HEK293T (cell line): Measurements from ENCODE around the gene CTNNA1.
"Not testable (repeated sequence)": the region's sequence is repeated elsewhere in the genome, so short reads cannot be mapped to it uniquely, and the experiment has no call there.

Experiments used
- CTCF ChIA-PET: fragments of 350-600 bp; formaldehyde crosslinking; extraction: SDS; loops from one replicate; lab custom pipeline; 2021; ENCODE audit warnings: antibody characterized with exemption, inconsistent platforms; lab: Yijun Ruan, JAX
- POLR2A ChIA-PET: fragments of 350-600 bp; formaldehyde crosslinking; extraction: SDS; loops from one replicate; lab custom pipeline; 2020; ENCODE audit warnings: antibody characterized with exemption, inconsistent platforms; lab: Yijun Ruan, JAX
- DNase-seq: peaks from one replicate; pipeline ENCODE4 v3.0.0; 2012; ENCODE audit warnings: mixed read lengths; ENCODE audit errors: extremely low spot score
- ARNT ChIP-seq: fragments of 450-650 bp; IDR thresholded peaks from 2 replicates; pipeline ENCODE4 v1.6.1; 2017; ENCODE audit warnings: mild to moderate bottlenecking
- BHLHE40 ChIP-seq: fragments of 450-650 bp; IDR thresholded peaks from 2 replicates; pipeline ENCODE4 v1.6.1; 2016; ENCODE audit warnings: mild to moderate bottlenecking, moderate library complexity, borderline replicate concordance
- CTBP1 ChIP-seq: fragments of 450-650 bp; IDR thresholded peaks from 2 replicates; pipeline ENCODE4 v1.6.1; 2016; ENCODE audit warnings: borderline replicate concordance
- ELF4 ChIP-seq: fragments of 450-650 bp; IDR thresholded peaks from 2 replicates; pipeline ENCODE4 v1.6.1; 2017; ENCODE audit warnings: antibody characterized with exemption
- FOXA1 ChIP-seq: fragments of 450-650 bp; IDR thresholded peaks from 2 replicates; pipeline ENCODE4 v1.6.1; 2016; ENCODE audit warnings: mild to moderate bottlenecking
- FOXK2 ChIP-seq: fragments of 450-650 bp; IDR thresholded peaks from 2 replicates; pipeline ENCODE4 v1.6.1; 2016; ENCODE audit warnings: mild to moderate bottlenecking
- FOXM1 ChIP-seq: fragments of 450-650 bp; IDR thresholded peaks from 2 replicates; pipeline ENCODE4 v1.6.1; 2017; ENCODE audit warnings: mild to moderate bottlenecking, borderline replicate concordance
- HDGF ChIP-seq: fragments of 450-650 bp; IDR thresholded peaks from 2 replicates; pipeline ENCODE4 v1.6.1; 2017; ENCODE audit warnings: antibody characterized with exemption, borderline replicate concordance
- L3MBTL2 ChIP-seq: fragments of 450-650 bp; conservative IDR thresholded peaks from 2 replicates; pipeline ENCODE4 v1.6.1; 2016; ENCODE audit warnings: mild to moderate bottlenecking
- LEF1 ChIP-seq: fragments of 450-650 bp; IDR thresholded peaks from 2 replicates; pipeline ENCODE4 v1.6.1; 2017; ENCODE audit warnings: mild to moderate bottlenecking, borderline replicate concordance
- NFRKB ChIP-seq: fragments of 450-650 bp; IDR thresholded peaks from 2 replicates; pipeline ENCODE4 v1.6.1; 2016; ENCODE audit warnings: mild to moderate bottlenecking, moderate library complexity
- PKNOX1 ChIP-seq: fragments of 450-650 bp; IDR thresholded peaks from 2 replicates; pipeline ENCODE4 v1.6.1; 2016
- SP1 ChIP-seq: fragments of 450-650 bp; IDR thresholded peaks from 2 replicates; pipeline ENCODE4 v1.6.1; 2017
- SUZ12 ChIP-seq: fragments of 450-650 bp; IDR thresholded peaks from 2 replicates; pipeline ENCODE4 v1.6.1; 2016; ENCODE audit warnings: mild to moderate bottlenecking
- TARDBP ChIP-seq: fragments of 450-650 bp; IDR thresholded peaks from 2 replicates; pipeline ENCODE4 v1.6.1; 2016
- ZNF384 ChIP-seq: fragments of 450-650 bp; IDR thresholded peaks from 2 replicates; pipeline ENCODE4 v1.6.1; 2016

The CTNNA1 gene

DNA sequence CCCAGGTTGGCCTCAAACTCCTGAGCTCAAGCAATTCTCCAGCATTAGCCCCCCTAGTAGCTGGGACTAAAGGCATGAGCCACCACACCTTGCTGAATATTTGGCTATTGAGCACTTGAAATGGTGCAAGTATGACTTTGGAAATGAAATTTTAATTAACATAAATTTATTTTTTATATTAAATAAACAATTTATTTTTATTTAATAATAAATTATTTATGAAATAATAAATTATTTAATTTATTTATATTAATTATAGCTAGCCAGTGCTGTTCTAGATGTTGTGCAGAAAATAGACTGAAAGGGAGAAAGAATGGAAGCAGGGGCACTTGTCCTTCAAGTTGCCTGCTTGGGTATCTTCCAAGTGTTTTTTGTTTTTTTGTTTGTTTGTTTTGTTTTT lies 40.0 kb upstream of the CTNNA1 start:
- CTCF ChIA-PET, result no interaction called here
- TF ChIP-seq NFRKB, result no peak
- no peak for TF ChIP-seq SP1
- TF ChIP-seq CTBP1, result no peak
- TF ChIP-seq ELF4, result no peak
- POLR2A ChIA-PET, result no interaction called here
- no peak for DNase-seq

- no peak for TF ChIP-seq ZNF384
- no peak for TF ChIP-seq L3MBTL2
- TF ChIP-seq PKNOX1, result no peak
- TF ChIP-seq NFRKB, result no peak
- no peak for TF ChIP-seq LEF1
- ChIA-PET CTCF (interaction anchor here (1.3 to 1.9 kb wide), 2 partner anchors 10 to 11 kb away, joined by 4 to 7 read pairs; no protein-coding TSS in a partner anchor), POLR2A (no interaction called here)
- no peak for DNase-seq
These were observed 38.5 kb upstream of the CTNNA1 start for GRCh38 chr5:138714694-138715093.

GRCh38 chr5:138715931-138716432 lies 37.2 kb upstream of the CTNNA1 start:
- CTCF ChIA-PET, result interaction anchor here (0.9 to 1.9 kb wide), 3 partner anchors 9 to 431 kb away, joined by 3 to 7 read pairs (median 4); no protein-coding TSS in a partner anchor
- DNase-seq, POLR2A ChIA-PET: not testable (repeated sequence)

DNA sequence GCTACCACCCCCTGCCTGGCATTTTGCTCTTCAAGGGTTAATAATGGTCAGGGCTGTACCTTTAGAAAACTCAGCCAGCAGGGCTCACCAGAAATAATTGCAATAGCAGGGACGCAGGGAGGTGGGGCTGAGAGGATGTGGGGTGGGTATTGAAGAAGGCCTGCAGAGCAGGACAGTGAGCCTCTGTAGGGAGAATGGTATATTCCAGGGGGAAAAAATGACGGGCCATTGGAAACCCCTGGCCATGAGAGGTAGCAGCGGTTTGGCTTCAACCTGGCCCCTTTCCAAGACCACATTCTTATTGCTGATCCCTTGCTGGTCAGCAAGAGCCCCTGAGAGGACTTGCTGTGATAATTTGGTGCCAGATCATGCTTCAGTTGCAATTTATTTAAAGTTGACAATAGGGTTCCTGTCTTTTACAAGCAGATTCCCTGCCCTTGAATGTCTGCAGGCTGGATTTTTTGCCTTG lies 36.7 kb upstream of the CTNNA1 start:
- DNase-seq, result peak; percentile 19
- TF ChIP-seq FOXM1 (no peak), TARDBP (no peak), LEF1 (no peak), CTBP1 (no peak), ELF4 (no peak), PKNOX1 (no peak), HDGF (no peak), FOXA1 (no peak), ARNT (no peak), BHLHE40 (no peak), SP1 (no peak), ZNF384 (no peak), NFRKB (no peak), L3MBTL2 (no peak), FOXK2 (no peak), SUZ12 (no peak)
- ChIA-PET POLR2A (no interaction called here), CTCF (interaction anchor here (0.9 kb wide), 1 partner anchor 430 kb away, joined by 3 read pairs; no protein-coding TSS in a partner anchor)

DNA sequence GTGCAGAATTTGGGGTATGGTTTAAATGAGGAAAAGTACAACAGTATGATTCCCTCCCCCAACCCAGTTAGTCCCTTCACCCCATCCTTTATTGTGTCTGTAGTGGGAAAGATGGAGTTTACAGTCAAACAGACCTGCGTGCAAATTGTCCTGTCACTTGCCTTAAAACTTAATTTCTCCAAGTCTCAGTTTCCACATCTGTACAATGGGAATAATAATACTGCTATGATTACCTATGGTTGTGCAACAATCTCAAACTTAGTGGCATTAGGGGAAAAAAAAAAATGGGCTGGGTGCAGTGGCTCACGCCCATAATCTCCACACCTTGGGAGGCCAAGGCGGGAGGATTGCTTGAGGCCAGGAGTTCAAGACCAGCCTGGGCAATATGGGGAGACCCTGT lies 35.8 kb upstream of the CTNNA1 start:
- ChIA-PET CTCF (no interaction called here), POLR2A (no interaction called here)
- no peak for TF ChIP-seq FOXM1
- no peak for DNase-seq

- ChIA-PET POLR2A (no interaction called here), CTCF (no interaction called here)
- TF ChIP-seq ARNT (no peak), FOXK2 (no peak), TARDBP (no peak), SUZ12 (no peak), BHLHE40 (no peak), FOXM1 (no peak), ELF4 (no peak), CTBP1 (no peak), LEF1 (no peak), SP1 (no peak), NFRKB (no peak), L3MBTL2 (no peak), ZNF384 (no peak), FOXA1 (no peak)
- DNase-seq, result no peak
These were observed 33.4 kb upstream of the CTNNA1 start for GRCh38 chr5:138719811-138720210.

GRCh38 chr5:138720840-138721239 lies 32.4 kb upstream of the CTNNA1 start:
- CTCF ChIA-PET, result no interaction called here
- POLR2A ChIA-PET, result no interaction called here

DNA sequence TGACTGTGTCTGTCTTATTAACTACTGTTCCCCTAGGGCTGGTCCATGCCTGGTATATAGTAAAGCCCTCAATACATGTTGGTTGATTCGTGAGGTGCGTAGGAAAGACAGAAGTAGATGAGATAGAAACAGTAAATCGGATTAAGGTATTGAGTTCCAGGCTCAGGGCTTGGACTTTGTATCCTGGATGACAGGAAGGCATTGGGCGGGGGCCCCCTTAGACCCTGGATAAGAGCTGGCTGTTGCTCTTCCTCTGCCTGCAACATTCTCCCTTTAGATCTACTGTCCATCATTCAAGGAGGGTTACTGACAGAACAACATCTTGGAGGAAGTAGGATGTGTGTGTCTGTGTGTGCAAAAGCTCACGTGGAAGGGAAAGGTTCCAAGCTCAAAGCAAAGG lies 31.2 kb upstream of the CTNNA1 start:
- ChIA-PET POLR2A (no interaction called here), CTCF (no interaction called here)
- TF ChIP-seq PKNOX1 (no peak), NFRKB (no peak), CTBP1 (no peak), SUZ12 (no peak), SP1 (no peak), ZNF384 (no peak), FOXM1 (no peak), FOXK2 (no peak), L3MBTL2 (no peak), ELF4 (no peak), LEF1 (no peak), HDGF (no peak), FOXA1 (no peak), TARDBP (no peak), ARNT (no peak)
- DNase-seq, result no peak

More at GRCh38 chr5:138720840-138721239, 32.4 kb upstream of the CTNNA1 start:
- no peak for TF ChIP-seq FOXM1
- TF ChIP-seq NFRKB, result no peak
- DNase-seq, result no peak
